Limb (tissue), 2 donors: ENCODE data around the gene CNTFR.

ENCODE experiments used
- DNase-seq, 2 donors: peaks; one replicate each; pipeline ENCODE4 v3.0.0-alpha.2; 2016; ENCODE audit errors: extremely low spot score in 2 of 2

Gene CNTFR

DNA sequence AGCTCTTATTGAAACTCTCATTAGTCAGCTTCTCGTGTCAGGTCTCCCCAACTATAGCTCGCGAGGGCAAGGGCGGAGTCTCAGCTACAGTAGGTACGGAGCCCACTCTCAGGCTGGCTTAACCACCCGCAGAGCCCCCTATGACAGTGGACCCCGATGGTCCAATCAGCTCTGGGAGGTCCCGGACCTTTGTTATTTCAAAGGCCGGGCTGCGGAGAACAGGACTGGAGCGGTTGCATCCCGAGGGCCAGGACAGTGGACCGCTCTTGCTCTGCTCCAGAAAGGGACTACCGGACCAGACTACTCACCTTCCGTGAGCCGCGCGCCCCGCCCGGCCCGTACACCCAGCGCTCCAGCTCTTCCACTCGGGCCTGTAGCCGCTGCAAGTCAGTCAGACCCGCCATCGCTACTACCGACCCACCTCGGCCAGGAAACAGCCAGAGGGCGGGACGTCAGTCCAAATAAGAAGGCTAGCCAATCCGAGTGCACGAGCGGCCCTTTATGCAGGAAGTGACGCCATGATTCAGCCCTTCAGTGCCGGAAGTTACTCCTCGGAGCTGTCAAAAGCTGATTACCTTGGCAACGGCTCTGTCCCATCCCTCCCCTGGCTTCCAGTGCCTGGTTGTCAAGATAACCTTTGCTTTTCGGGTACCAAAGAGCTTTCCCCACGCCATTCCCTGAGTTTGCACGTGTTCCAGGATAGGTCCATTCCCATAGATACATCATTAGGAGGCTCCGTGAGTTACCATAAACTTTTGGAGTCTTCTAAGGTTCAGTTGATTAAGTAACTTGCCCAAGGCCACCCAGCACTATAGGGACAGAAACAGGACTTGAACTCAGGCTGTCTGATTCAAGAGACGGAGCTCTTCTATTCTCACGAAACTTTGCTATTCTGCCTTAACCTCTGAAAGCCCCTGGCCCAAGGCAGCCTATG lies 30.8 kb upstream of the CNTFR start, which contains the start of gene DCTN3:
TSS of gene DCTN3 (minus strand) at position 435 of the 934 bp plus-strand sequence. CDS start at position 404, 31 bp downstream.
- DNase-seq = peak; percentile 89 to 97

GRCh38 chr9:34615132-34615531 lies 25.6 kb upstream of the CNTFR start:
- no peak for DNase-seq

DNA sequence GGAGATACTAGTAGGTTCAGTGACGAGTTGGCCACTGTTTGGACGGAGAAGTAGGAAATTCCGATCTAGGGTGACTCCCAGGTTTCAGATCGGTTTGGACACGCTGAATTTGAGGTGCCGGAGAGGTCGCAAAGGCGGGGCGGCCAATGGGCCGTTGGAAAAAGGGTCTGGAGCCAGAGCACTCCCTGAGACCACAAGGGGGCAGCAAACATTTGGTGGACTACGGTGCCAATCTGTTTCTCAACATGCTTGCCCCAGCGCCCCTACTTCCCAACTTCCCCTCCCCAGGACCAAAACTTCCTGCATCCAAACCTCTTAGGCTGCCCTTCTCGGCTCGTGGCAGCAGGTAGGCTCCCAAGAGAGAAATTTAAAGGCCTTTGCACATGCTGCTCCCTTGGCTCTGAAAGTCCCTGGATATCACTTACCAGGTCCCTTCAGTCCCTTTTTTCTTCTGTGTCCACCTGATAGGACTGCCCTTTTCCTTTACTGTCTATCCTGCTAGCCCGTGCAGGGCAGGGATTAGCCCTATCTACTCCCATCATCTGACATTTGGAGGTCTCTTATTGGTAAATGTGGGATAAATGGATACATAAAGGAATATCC lies 23.4 kb upstream of the CNTFR start:
- DNase-seq = peak; percentile 84 to 85

- DNase-seq = peak; percentile 83 to 93
These were observed 22.6 kb upstream of the CNTFR start, which contains the start of gene RPP25L for GRCh38 chr9:34611811-34612787. Gene RPP25L, minus strand, starts transcription at chr9:34612097. Its CDS starts 801 bp downstream, at chr9:34611296.

- no peak for DNase-seq
These were observed 21.8 kb upstream of the CNTFR start for GRCh38 chr9:34611251-34611810.

GRCh38 chr9:34610434-34611206 lies 21.1 kb upstream of the CNTFR start:
- no peak for DNase-seq

DNA sequence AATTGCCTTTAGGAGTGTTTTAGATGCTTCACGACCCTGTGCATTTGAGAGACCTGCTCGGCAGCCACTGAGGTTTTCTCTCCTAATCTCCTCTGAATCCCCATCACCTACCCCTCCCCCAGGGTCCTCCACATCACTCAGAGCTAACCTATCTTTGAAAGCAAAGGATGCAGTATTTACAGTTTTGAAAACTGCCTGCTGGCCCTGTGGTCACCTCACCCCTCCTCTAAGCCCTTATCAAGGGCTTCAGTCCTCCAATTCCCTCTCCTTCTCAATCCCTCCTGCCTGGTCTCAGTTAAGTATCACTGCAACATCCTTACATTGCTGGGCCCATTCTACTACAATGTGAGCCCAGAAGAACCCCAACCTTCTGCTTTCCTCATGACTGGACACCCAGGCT lies 17.8 kb upstream of the CNTFR start:
- DNase-seq = no peak

GRCh38 chr9:34606905-34607304 lies 17.4 kb upstream of the CNTFR start:
- no peak for DNase-seq

DNA sequence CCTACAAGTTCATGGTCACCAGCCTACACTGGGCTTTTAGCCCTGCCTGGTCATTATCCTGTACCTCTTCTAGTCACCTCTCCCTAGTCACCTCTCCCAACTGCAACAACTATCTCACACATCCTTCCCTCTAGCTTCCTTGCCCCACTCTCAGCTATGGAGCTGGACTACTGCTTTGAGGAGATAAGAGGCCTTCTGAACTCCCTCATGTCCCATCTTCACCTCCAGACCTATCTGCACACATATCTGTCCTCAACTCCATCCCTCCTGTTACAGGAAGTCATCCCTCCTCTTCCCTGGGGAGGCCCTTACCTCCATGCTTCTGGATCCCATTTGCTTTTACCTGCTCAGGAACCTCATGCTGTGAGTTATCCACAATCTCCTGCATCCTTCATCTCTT lies 16.7 kb upstream of the CNTFR start:
- no peak for DNase-seq

- DNase-seq = peak; percentile 65 to 89
These were observed 14.2 kb upstream of the CNTFR start for GRCh38 chr9:34603610-34604231.

DNA sequence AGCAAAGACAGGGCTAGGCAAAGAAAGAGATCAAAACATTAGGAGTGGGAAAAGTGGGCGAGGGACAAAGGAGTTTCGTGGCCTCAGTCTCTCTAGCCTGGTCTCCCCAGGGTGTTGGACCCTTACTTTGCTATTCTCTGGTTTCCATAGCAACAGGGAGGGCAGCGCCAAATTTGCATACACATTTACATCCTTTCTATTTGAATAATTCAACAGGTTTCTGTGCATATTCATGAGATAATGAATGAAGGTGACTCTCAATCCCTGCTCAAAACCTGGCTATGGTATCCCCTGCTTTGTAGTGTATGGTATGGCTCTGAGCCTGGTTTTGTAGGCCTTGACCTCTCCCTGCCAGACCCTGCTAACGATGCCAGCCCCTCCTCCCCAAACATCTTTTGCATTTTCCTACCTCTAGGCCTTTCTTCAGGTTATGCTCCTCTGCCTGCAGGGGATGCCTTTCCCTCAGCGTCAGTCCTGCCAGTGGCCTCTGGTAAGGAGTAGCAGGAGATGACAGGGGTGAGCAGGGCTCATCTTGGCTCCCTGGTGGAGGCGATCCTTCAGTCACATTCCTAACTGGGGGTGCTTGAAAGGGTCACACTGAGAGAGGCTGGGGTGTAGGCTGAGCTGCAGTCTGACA lies 12.5 kb upstream of the CNTFR start:
- no peak for DNase-seq

GRCh38 chr9:34600908-34601307 lies 11.4 kb upstream of the CNTFR start:
- DNase-seq = no peak

GRCh38 chr9:34599546-34599945 lies 10.0 kb upstream of the CNTFR start:
- no peak for DNase-seq

GRCh38 chr9:34594177-34594576 lies 4.7 kb upstream of the CNTFR start:
- no peak for DNase-seq

GRCh38 chr9:34592895-34593601 lies 3.5 kb upstream of the CNTFR start:
- peak in 1 of 2 donors; percentile 81 for DNase-seq

DNA sequence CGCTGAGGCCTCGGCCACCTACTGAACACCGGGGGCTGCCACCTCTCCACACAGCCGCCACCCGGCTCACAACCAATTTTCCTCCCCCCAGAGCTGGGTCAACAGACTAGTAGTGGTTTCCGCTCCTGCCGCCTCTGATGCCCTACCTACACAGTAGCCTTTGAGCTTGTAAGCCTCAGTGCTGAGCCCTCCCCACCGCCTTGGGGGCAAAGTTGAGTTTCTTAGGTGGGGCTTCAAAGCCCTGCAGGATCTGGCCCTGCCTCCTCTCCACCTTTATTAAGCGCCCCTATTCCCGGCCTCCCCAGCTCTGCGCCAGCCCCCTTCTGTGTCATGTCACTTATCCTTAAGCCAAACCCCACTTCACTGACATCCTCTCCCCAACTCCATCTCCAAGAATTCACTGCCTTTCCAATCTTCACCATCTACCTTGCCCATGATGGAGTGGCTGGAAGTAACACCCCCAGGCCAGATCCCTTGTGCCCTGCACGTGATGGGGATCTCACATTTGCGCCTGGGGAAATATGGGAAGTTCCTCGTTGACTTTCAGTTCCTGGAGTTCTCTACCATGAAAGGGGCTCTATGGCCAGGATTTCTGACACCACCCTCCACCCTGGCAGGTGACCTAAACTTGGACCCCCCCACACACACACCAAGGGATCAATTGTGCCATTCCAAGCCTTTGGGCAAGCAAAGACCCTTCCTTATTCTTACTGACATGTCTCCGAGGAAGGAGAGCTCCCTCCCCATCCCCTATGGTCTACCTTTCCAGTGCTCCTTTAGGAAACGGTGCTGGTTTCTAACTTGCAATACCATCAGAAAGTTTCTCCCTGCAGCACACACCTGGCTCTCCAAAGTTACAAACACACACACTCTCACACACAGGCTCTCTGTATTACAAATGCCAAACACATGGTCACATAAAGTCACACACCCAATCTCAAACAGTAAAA lies 2.7 kb upstream of the CNTFR start:
- no peak for DNase-seq

GRCh38 chr9:34591248-34591916 lies 1.9 kb upstream of the CNTFR start:
- DNase-seq = peak; percentile 67 to 93
